ENCODE measurements around the gene TMEM74B. TPM values are rescaled to one million over a fixed set of nuclear protein-coding genes. Genes with fewer than 3 reads are reported as not detected.
"Not testable (repeated sequence)": the region's sequence is repeated elsewhere in the genome, so short reads cannot be mapped to it uniquely, and the experiment has no call there.

The TMEM74B gene
- total RNA-seq, 4 donors from 2014 or later: 4.1 to 11.6 (median 7.3) TPM

GRCh38 chr20:1224205-1224890 is 39.6 kb upstream of the TMEM74B start:
- intact Hi-C loops (cut with DNase I; ENCODE audit: low total_unique reads): no loop called here
- TF ChIP-seq CTCF (IDR thresholded peaks at IDR 0.05): no peak
- no peak for TF ChIP-seq POLR2A (IDR thresholded peaks at IDR 0.05)
- no peak for DNase-seq (ENCODE audit: low spot score in 2 of 2)
- 77% methylated on average over 20 of the region's 20 CpGs for WGBS, 2 donors
- H3K4me3 ChIP-seq (ENCODE audit: low read depth, poor library complexity, severe bottlenecking): no peak overlapping the region

- H3K4me3 ChIP-seq (ENCODE audit: low read depth, poor library complexity, severe bottlenecking); intact Hi-C loops (cut with DNase I; ENCODE audit: low total_unique reads); DNase-seq (ENCODE audit: low spot score in 2 of 2): not testable (repeated sequence)
- WGBS, 2 donors: 67 to 72% methylated on average over 4 of the region's 4 CpGs
Measured at GRCh38 chr20:1222750-1223149, 38.0 kb upstream of the TMEM74B start.

- H3K4me3 ChIP-seq (ENCODE audit: low read depth, poor library complexity, severe bottlenecking); intact Hi-C loops (cut with DNase I; ENCODE audit: low total_unique reads); DNase-seq (ENCODE audit: low spot score in 2 of 2): not testable (repeated sequence)
- 82 to 84% methylated on average over 19 of the region's 19 CpGs for WGBS, 2 donors
Measured at GRCh38 chr20:1216527-1217427, 32.0 kb upstream of the TMEM74B start.

GRCh38 chr20:1215386-1216170 is 30.8 kb upstream of the TMEM74B start:
- 65 to 66% methylated on average over 11 of the region's 11 CpGs for WGBS, 2 donors
- no peak overlapping the region for H3K4me3 ChIP-seq (ENCODE audit: low read depth, poor library complexity, severe bottlenecking)
- intact Hi-C loops (cut with DNase I; ENCODE audit: low total_unique reads): no loop called here
- TF ChIP-seq POLR2A (IDR thresholded peaks at IDR 0.05) (no peak), CTCF (IDR thresholded peaks at IDR 0.05) (no peak)
- no peak for DNase-seq (ENCODE audit: low spot score in 2 of 2)

GRCh38 chr20:1214838-1215261 is 30.1 kb upstream of the TMEM74B start:
- no peak for TF ChIP-seq POLR2A (IDR thresholded peaks at IDR 0.05)
- TF ChIP-seq CTCF (IDR thresholded peaks at IDR 0.05): no peak
- 67 to 76% methylated on average over 4 of the region's 4 CpGs for WGBS, 2 donors
- no peak for DNase-seq (ENCODE audit: low spot score in 2 of 2)
- H3K4me3 ChIP-seq (ENCODE audit: low read depth, poor library complexity, severe bottlenecking): no peak overlapping the region
- intact Hi-C loops (cut with DNase I; ENCODE audit: low total_unique reads): no loop called here

- 12 to 14% methylated on average over 21 of the region's 21 CpGs for WGBS, 2 donors
- DNase-seq (ENCODE audit: low spot score in 2 of 2): peak; percentile 59 to 93
- intact Hi-C loops (cut with DNase I; ENCODE audit: low total_unique reads): no loop called here
- TF ChIP-seq CTCF (IDR thresholded peaks at IDR 0.05) (peak in 1 of 3 donors; percentile 41), POLR2A (IDR thresholded peaks at IDR 0.05) (no peak)
- H3K4me3 ChIP-seq (ENCODE audit: low read depth, poor library complexity, severe bottlenecking): no peak overlapping the region
Measured at GRCh38 chr20:1212607-1213396, 28.0 kb upstream of the TMEM74B start.

Measured in lower leg skin (tissue), 4 donors.